Thoracic aorta (tissue), 2 donors: ENCODE measurements around the gene KDM1B. TPM values are rescaled to one million over a fixed set of nuclear protein-coding genes. Genes with fewer than 3 reads are reported as not detected.
A peak's percentile ranks its signal among the peaks of the same experiment; 100 is the strongest.
"Not testable (repeated sequence)": the region's sequence is repeated elsewhere in the genome, so short reads cannot be mapped to it uniquely, and the experiment has no call there.

Experiments used
- ATAC-seq: fragments of 150-250 bp; one replicate; pipeline ENCODE4 v1.8.0; 2017; ENCODE audit warnings: low read depth; ENCODE audit not compliant: insufficient number of reproducible peaks, low FRiP score
- DNase-seq: peaks from one replicate; pipeline ENCODE4 v3.0.0-alpha.2; 2020; ENCODE audit warnings: low spot score
- H3K27ac ChIP-seq, 2 donors: fragments of 200-600 bp; sonication (generic); 1 replicate in 1 of 2; 2 replicates in 1 of 2; pipeline ENCODE4 v1.5.1; 2016; ENCODE audit warnings: mild to moderate bottlenecking in 2 of 2, moderate library complexity in 2 of 2
- H3K27me3 ChIP-seq: fragments of 200-600 bp; sonication (generic); replicated peaks from 2 replicates; pipeline ENCODE4 v1.6.0; 2016; ENCODE audit warnings: mild to moderate bottlenecking; ENCODE audit not compliant: insufficient read depth
- H3K36me3 ChIP-seq: fragments of 200-600 bp; sonication (generic); one replicate; pipeline ENCODE4 v1.5.1; 2016
- H3K4me1 ChIP-seq, 2 donors: fragments of 200-600 bp; sonication (generic); 1 replicate in 1 of 2; 2 replicates in 1 of 2; pipeline versions ENCODE4 v1.5.1 to v1.6.0; 2016; ENCODE audit warnings: low read depth in 2 of 2, mild to moderate bottlenecking in 1 of 2; ENCODE audit not compliant: control insufficient read depth in 1 of 2
- H3K4me3 ChIP-seq: fragments of 200-600 bp; sonication (generic); 2 replicates; pipeline ENCODE4 v1.5.1; 2016; ENCODE audit warnings: mild to moderate bottlenecking
- H3K9me3 ChIP-seq: fragments of 200-600 bp; sonication (generic); 2 replicates; pipeline ENCODE4 v1.5.1; 2016
- total RNA-seq, 2 donors: library from RNA; depleted of rRNA; stranded (reverse); fragments of >200 nt; gene quantifications; one replicate each; pipeline versions ENCODE4 v1.1.0 to v1.2.3, GENCODE V29; 2016
- TF ChIP-seq, protein P1 (sequence below): fragments of 200-600 bp; sonication (generic); IDR thresholded peaks from one replicate; pipeline ENCODE4 v1.5.1; 2019; ENCODE audit warnings: antibody characterized with exemption

Gene KDM1B
- total RNA-seq, 2 donors from 2014 or later = 10.3 TPM

DNA sequence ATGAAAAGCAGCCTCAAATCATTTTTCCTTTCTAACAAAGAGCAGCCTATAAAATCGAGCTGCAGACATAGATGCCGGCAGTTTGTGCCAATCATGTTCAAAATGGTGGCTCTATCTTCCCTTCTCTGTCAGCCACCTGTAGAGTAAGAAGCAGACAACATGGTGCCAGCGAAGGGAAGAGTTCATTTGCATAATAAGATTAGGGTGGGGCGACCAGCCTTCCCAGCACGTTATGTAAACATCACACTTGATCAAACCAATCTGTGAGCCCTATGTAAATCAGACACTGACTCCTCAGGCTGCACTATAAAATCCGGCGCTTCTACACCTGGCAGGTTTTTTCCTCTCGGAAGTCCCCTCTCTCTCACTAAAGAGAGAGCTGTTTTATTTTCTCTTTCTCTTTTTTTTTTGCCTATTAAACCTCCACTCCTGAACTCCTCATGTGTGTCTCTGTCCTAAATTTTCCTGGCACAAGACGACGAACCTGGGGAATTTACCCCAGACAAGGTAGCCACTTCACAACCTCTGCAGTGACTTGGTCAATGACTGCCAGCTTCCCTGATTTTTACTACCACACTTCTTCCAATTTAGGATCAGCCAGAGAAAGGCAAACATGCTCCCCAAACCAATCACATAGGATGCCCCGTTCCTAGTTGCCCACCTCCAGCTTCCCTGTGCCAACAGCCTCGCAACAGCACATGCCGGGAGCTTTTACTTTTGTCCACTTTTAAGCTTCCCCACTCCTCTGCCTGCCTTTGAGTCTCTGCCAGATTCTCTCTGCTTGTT is 13.2 kb upstream of the KDM1B start:
- no peaks in the 10 kb centered on the region for H3K27me3 ChIP-seq
- no peaks in the 10 kb centered on the region for H3K4me1 ChIP-seq
- no peak overlapping the region for H3K27ac ChIP-seq
- TF ChIP-seq, protein P1, sequence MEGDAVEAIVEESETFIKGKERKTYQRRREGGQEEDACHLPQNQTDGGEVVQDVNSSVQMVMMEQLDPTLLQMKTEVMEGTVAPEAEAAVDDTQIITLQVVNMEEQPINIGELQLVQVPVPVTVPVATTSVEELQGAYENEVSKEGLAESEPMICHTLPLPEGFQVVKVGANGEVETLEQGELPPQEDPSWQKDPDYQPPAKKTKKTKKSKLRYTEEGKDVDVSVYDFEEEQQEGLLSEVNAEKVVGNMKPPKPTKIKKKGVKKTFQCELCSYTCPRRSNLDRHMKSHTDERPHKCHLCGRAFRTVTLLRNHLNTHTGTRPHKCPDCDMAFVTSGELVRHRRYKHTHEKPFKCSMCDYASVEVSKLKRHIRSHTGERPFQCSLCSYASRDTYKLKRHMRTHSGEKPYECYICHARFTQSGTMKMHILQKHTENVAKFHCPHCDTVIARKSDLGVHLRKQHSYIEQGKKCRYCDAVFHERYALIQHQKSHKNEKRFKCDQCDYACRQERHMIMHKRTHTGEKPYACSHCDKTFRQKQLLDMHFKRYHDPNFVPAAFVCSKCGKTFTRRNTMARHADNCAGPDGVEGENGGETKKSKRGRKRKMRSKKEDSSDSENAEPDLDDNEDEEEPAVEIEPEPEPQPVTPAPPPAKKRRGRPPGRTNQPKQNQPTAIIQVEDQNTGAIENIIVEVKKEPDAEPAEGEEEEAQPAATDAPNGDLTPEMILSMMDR = no peak
- H3K9me3 ChIP-seq = no peaks in the 10 kb centered on the region
- no peak overlapping the region for H3K4me3 ChIP-seq
- DNase-seq = no peak
- no peak for ATAC-seq
- H3K36me3 ChIP-seq = peaks cover 15% of the 10 kb centered on the region

DNA sequence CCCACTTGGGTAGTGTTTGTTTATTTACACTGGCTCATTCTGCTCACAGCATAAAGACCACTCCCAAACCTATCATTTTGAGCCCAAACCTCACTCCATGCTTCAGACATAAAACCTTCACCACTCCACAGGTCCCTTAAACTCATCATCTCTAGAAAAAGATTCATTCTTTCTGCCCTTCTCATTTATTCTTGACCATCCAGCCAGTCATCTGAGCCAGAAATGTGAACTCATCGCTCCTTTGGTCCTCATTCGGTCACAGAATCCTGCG is 12.7 kb upstream of the KDM1B start:
- H3K27me3 ChIP-seq = no peaks in the 10 kb centered on the region
- H3K36me3 ChIP-seq = peaks cover 15% of the 10 kb centered on the region
- TF ChIP-seq, protein P1 = no peak
- no peaks in the 10 kb centered on the region for H3K9me3 ChIP-seq
- H3K4me1 ChIP-seq = no peaks in the 10 kb centered on the region
- H3K4me3 ChIP-seq = no peak overlapping the region
- DNase-seq = no peak
- H3K27ac ChIP-seq = no peak overlapping the region
- no peak for ATAC-seq

DNA sequence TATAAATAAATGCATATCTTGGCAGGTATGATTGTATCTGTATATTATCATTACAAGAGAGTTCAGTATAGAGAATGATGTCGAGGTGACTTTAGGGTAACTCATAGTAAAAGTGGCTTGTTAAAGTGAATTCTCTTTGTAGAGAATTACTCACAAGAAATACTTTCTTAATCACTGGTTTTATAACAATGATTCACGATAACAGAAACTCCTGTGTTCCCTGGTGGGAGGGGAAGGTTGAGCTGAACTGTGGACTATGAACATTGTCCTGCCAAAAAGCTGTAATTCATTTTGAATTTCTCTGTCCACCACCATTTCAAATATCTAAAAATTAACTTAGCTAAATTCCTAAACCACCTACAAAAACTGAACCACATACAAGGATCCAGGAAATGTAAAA is 8.1 kb upstream of the KDM1B start:
- Histone ChIP-seq H3K36me3 (peaks cover 7% of the 10 kb centered on the region), H3K4me3 (no peak overlapping the region), H3K27ac (no peak overlapping the region), H3K27me3 (no peaks in the 10 kb centered on the region), H3K9me3 (no peaks in the 10 kb centered on the region), H3K4me1 (no peaks in the 10 kb centered on the region)
- no peak for ATAC-seq
- DNase-seq = no peak
- TF ChIP-seq, protein P1 = no peak

DNA sequence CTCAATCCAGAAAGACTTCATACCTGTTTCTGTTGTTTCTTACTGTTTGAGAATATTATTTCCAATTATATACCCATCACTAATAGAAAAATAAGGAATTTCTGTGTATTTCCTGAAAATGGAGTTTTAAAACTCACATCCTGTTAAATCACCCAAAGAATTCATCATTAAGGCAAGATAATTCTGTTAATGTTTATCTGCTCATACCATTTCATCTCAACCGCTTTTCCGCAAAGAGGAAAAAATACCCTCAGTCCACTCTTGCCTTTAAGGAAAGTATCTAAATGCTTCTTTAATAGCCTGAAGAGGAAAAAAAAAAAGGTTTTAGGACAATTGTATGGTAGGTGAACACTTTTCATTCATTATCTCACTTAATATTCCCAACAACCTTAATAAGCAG is 7.6 kb upstream of the KDM1B start:
- no peaks in the 10 kb centered on the region for H3K27me3 ChIP-seq
- no peak overlapping the region for H3K4me3 ChIP-seq
- H3K4me1 ChIP-seq = no peaks in the 10 kb centered on the region
- ATAC-seq (no peak), DNase-seq (no peak)
- no peak overlapping the region for H3K27ac ChIP-seq
- TF ChIP-seq, protein P1 = no peak
- H3K9me3 ChIP-seq = no peaks in the 10 kb centered on the region
- peaks cover 2% of the 10 kb centered on the region for H3K36me3 ChIP-seq

DNA sequence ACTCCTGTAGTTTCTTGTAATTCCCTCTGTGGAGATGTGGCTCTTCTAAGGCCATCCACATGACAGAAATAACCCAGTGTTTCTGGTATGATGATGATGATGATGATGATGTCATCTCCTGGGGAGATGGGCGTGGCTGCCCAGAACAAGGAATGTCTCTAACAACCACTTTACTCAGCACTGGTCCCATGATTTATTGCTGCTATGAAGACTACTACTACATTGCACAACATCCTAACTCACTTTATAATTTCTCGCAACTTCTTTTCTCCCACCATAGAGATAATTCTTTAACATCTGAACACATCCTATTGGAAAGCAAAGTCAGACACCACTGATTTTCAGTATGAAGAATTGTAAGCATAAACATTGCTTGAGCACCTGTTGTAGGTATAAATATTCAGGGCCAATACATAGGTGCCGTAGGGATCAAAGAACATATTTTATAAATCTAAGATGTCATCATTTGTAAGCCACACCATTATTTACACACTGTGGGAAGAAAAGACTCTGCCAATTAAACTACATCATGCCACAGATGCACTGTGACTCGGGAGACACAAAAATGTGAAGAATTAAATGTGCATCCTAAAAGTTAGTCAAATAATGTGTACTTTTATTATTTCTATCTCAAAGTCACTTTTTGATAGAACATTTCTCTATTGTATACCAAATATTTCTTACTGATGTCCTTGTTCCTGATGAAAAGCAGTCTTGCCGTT is 6.8 kb upstream of the KDM1B start:
- Histone ChIP-seq H3K36me3 (no peaks in the 10 kb centered on the region), H3K27me3 (no peaks in the 10 kb centered on the region), H3K4me1 (peaks cover 3 to 4% of the 10 kb centered on the region in 2 donors), H3K9me3 (no peaks in the 10 kb centered on the region), H3K27ac (no peak overlapping the region), H3K4me3 (no peak overlapping the region)
- ATAC-seq = peak; percentile 23
- TF ChIP-seq, protein P1 = no peak
- DNase-seq = no peak

DNA sequence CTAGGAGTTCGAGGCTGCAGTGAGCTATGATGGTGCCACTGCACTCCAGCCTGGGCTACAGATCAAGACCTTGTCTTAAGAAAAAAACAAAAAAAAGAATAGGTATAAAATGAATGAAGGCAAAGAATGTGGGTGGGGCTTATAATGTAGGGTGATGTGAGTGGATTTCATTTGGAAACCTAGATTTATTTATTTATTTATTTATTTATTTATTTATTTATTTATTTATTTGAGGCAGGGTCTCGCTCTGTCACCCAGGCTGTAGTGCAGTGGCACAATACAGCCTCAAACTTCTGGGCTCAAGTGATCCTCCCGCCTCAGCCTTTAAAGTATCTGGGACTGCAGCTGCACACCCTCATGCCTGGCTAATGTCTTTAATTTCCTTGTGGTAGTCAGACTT is 3.8 kb upstream of the KDM1B start:
- H3K36me3 ChIP-seq, DNase-seq, ATAC-seq, H3K27ac ChIP-seq, H3K9me3 ChIP-seq, H3K4me3 ChIP-seq, H3K27me3 ChIP-seq: not testable (repeated sequence)
- H3K4me1 ChIP-seq = peaks cover 16 to 21% of the 10 kb centered on the region in 2 donors
